NCI-H2081 treated with DMSO at 0.1 percent for 48 hours (cell line): ENCODE measurements around the gene CBARP.

ENCODE experiments used
- DNase-seq: peaks from one replicate; lab custom pipeline; 2025; lab: John Stamatoyannopoulos, UW

The CBARP gene

GRCh38 chr19:1227304-1228054 lies 10.3 kb downstream of the CBARP start:
- no peak for DNase-seq

GRCh38 chr19:1226522-1227303 lies 11.1 kb downstream of the CBARP start:
- DNase-seq = no peak

GRCh38 chr19:1226227-1226518 lies 11.6 kb downstream of the CBARP start:
- DNase-seq = no peak

- DNase-seq = no peak
Observed at GRCh38 chr19:1225440-1226226, 12.2 kb downstream of the CBARP start.

GRCh38 chr19:1224847-1225246 lies 13.0 kb downstream of the CBARP start:
- DNase-seq = no peak

GRCh38 chr19:1224047-1224825 lies 13.6 kb downstream of the CBARP start:
- no peak for DNase-seq

- DNase-seq = no peak
Observed at GRCh38 chr19:1223018-1223855, 14.6 kb downstream of the CBARP start.

GRCh38 chr19:1222394-1222793 lies 15.4 kb downstream of the CBARP start:
- no peak for DNase-seq

GRCh38 chr19:1221904-1222255 lies 15.9 kb downstream of the CBARP start:
- no peak for DNase-seq

GRCh38 chr19:1220976-1221903 lies 16.6 kb downstream of the CBARP start:
- DNase-seq = no peak

- no peak for DNase-seq
Observed at GRCh38 chr19:1220477-1220930, 17.3 kb downstream of the CBARP start.

- no peak for DNase-seq
Observed at GRCh38 chr19:1219786-1220476, 17.9 kb downstream of the CBARP start.

- DNase-seq = no peak
Observed at GRCh38 chr19:1218751-1219567, 18.8 kb downstream of the CBARP start.

GRCh38 chr19:1217366-1217765 lies 20.4 kb downstream of the CBARP start:
- DNase-seq = no peak

- no peak for DNase-seq
Observed at GRCh38 chr19:1216756-1217155, 21.0 kb downstream of the CBARP start.

GRCh38 chr19:1214862-1215731 lies 22.7 kb downstream of the CBARP start:
- DNase-seq = no peak

- DNase-seq = no peak
Observed at GRCh38 chr19:1214299-1214861, 23.4 kb downstream of the CBARP start.
